Endodermal cell (in vitro differentiated cells): ENCODE results near the gene PSORS1C1. TPM values are rescaled to one million over a fixed set of nuclear protein-coding genes. Genes with fewer than 3 reads are reported as not detected.

Experiments used
- DNase-seq: peaks from one replicate; pipeline ENCODE4 v3.0.0-alpha.2; 2017
- H3K27ac ChIP-seq: 2 replicates; pipeline ENCODE4 v1.5.1; 2013; ENCODE audit warnings: mild to moderate bottlenecking, low read depth, low read length, moderate library complexity
- H3K27me3 ChIP-seq: 2 replicates; pipeline ENCODE4 v1.6.1; 2013; ENCODE audit warnings: mild to moderate bottlenecking, low read length, moderate library complexity; ENCODE audit not compliant: insufficient read depth, control insufficient read depth, poor library complexity, severe bottlenecking
- H3K36me3 ChIP-seq: 2 replicates; pipeline ENCODE4 v1.7.0; 2013; ENCODE audit warnings: mild to moderate bottlenecking, low read length, moderate library complexity; ENCODE audit not compliant: control insufficient read depth, insufficient read depth
- H3K4me1 ChIP-seq: one replicate; pipeline ENCODE4 v1.7.0; 2013; ENCODE audit warnings: low read length; ENCODE audit not compliant: control insufficient read depth, insufficient read depth
- H3K4me3 ChIP-seq: 2 replicates; pipeline ENCODE4 v1.5.1; 2013; ENCODE audit warnings: mild to moderate bottlenecking, low read length, moderate library complexity
- H3K9ac ChIP-seq: 2 replicates; pipeline ENCODE4 v1.6.1; 2013; ENCODE audit warnings: mild to moderate bottlenecking, low read length, moderate library complexity; ENCODE audit not compliant: poor library complexity, severe bottlenecking; ENCODE audit errors: extremely low read depth
- H3K9me3 ChIP-seq: 2 replicates; pipeline ENCODE4 v1.6.1; 2013; ENCODE audit warnings: mild to moderate bottlenecking, low read length, moderate library complexity; ENCODE audit not compliant: control insufficient read depth
- H3K27ac Mint-ChIP-seq: 2 replicates; pipeline ENCODE4 v1.8.0; 2020; ENCODE audit warnings: mixed read lengths
- H3K27me3 Mint-ChIP-seq: 2 replicates; pipeline ENCODE4 v1.8.0; 2021; ENCODE audit warnings: mild to moderate bottlenecking, mixed read lengths; ENCODE audit not compliant: insufficient read depth
- H3K36me3 Mint-ChIP-seq: 2 replicates; pipeline ENCODE4 v1.8.0; 2020; ENCODE audit warnings: low read depth, mixed read lengths
- H3K4me1 Mint-ChIP-seq: 2 replicates; pipeline ENCODE4 v1.8.0; 2020; ENCODE audit warnings: mixed read lengths
- H3K4me3 Mint-ChIP-seq: 2 replicates; pipeline ENCODE4 v1.8.0; 2020; ENCODE audit warnings: mild to moderate bottlenecking, moderate library complexity, mixed read lengths
- H3K9me3 Mint-ChIP-seq: 2 replicates; pipeline ENCODE4 v1.8.0; 2020; ENCODE audit warnings: mild to moderate bottlenecking, mixed read lengths
- CTCF ChIP-seq: fragments of 200-600 bp; sonication (generic); conservative IDR thresholded peaks from 2 replicates; pipeline ENCODE4 v1.5.0; 2021; ENCODE audit warnings: antibody characterized with exemption, mild to moderate bottlenecking
- WGBS, 2 experiments: methylation state at CpG; one replicate each; pipeline versions ENCODE4 v1.1.5 to v1.1.7; 2013; ENCODE audit warnings: missing lambda C conversion rate in 2 of 2, mixed read lengths in 1 of 2; ENCODE audit not compliant: insufficient coverage in 1 of 2, insufficient read length in 1 of 2; 5-methylcytosine and 5-hydroxymethylcytosine counted together
- total RNA-seq, 2 donors: library from RNA; stranded (reverse); fragmentation: NEBNext Ultra II Directional in 1 of 2; extraction: Animal tissue kit (Norgen Biotek cat#: 25700) in 1 of 2; gene quantifications; 2 replicates in 1 of 2; 3 replicates in 1 of 2; pipeline ENCODE4 v1.2.1, GENCODE V29; 2021

Gene PSORS1C1
- total RNA-seq, 2 donors from 2014 or later, result 1.1 to 1.2 TPM

- WGBS, 2 experiments, result 93 to 94% methylated on average over 5 to 7 of the region's 7 CpGs
- peaks cover 9% of the 10 kb centered on the region for H3K4me1 Mint-ChIP-seq
- Histone ChIP-seq H3K36me3 (peaks cover 24% of the 10 kb centered on the region), H3K9ac (no peak overlapping the region), H3K9me3 (no peaks in the 10 kb centered on the region), H3K4me3 (no peak overlapping the region), H3K4me1 (peaks cover 3% of the 10 kb centered on the region), H3K27ac (no peak overlapping the region), H3K27me3 (no peaks in the 10 kb centered on the region)
- no peaks in the 10 kb centered on the region for H3K27me3 Mint-ChIP-seq
- no peak for TF ChIP-seq CTCF
- H3K36me3 Mint-ChIP-seq, result peaks cover 60% of the 10 kb centered on the region
- no peak for DNase-seq
- no peaks in the 10 kb centered on the region for H3K9me3 Mint-ChIP-seq
- no peak overlapping the region for H3K27ac Mint-ChIP-seq
- no peak overlapping the region for H3K4me3 Mint-ChIP-seq
Observed at GRCh38 chr6:31152781-31153180, 38.2 kb downstream of the PSORS1C1 start.

- no peak overlapping the region for H3K4me3 Mint-ChIP-seq
- Histone ChIP-seq H3K9me3 (no peaks in the 10 kb centered on the region), H3K4me1 (peaks cover 3% of the 10 kb centered on the region), H3K27ac (no peak overlapping the region), H3K36me3 (peaks cover 24% of the 10 kb centered on the region), H3K9ac (no peak overlapping the region), H3K27me3 (no peaks in the 10 kb centered on the region), H3K4me3 (no peak overlapping the region)
- DNase-seq, result no peak
- H3K4me1 Mint-ChIP-seq, result peaks cover 11% of the 10 kb centered on the region
- no peaks in the 10 kb centered on the region for H3K27me3 Mint-ChIP-seq
- H3K27ac Mint-ChIP-seq, result no peak overlapping the region
- WGBS, 2 experiments, result 94 to 97% methylated on average over 6 to 15 of the region's 15 CpGs
- no peak for TF ChIP-seq CTCF
- H3K36me3 Mint-ChIP-seq, result peaks cover 52% of the 10 kb centered on the region
- no peaks in the 10 kb centered on the region for H3K9me3 Mint-ChIP-seq
Observed at GRCh38 chr6:31154436-31154835, 39.8 kb downstream of the PSORS1C1 start.

GRCh38 chr6:31156641-31157040, 42.0 kb downstream of the PSORS1C1 start:
- Histone ChIP-seq H3K9me3 (no peaks in the 10 kb centered on the region), H3K36me3 (peaks cover 20% of the 10 kb centered on the region), H3K27ac (no peak overlapping the region), H3K4me1 (peaks cover 3% of the 10 kb centered on the region), H3K9ac (no peak overlapping the region), H3K27me3 (no peaks in the 10 kb centered on the region), H3K4me3 (peak overlapping the region; percentile 96)
- no peak overlapping the region for H3K4me3 Mint-ChIP-seq
- no peak for TF ChIP-seq CTCF
- H3K27me3 Mint-ChIP-seq, result no peaks in the 10 kb centered on the region
- H3K27ac Mint-ChIP-seq, result no peak overlapping the region
- H3K36me3 Mint-ChIP-seq, result peaks cover 34% of the 10 kb centered on the region
- DNase-seq, result no peak
- WGBS, 2 experiments, result 93 to 97% methylated on average over 6 to 7 of the region's 7 CpGs
- H3K9me3 Mint-ChIP-seq, result no peaks in the 10 kb centered on the region
- H3K4me1 Mint-ChIP-seq, result peaks cover 17% of the 10 kb centered on the region
